Head of caudate nucleus (tissue), 42 donors: Measurements from ENCODE around the gene HSP90AA1.
"Not testable (repeated sequence)": the region's sequence is repeated elsewhere in the genome, so short reads cannot be mapped to it uniquely, and the experiment has no call there.

Source experiments
- DNase-seq, 42 donors: peaks; one replicate each; pipeline versions ENCODE4 v3.0.0 to v3.0.0-alpha.2; 2020 to 2021; ENCODE audit warnings: mixed read lengths in 7 of 42
- intact Hi-C: fragments of 100-400 bp; cut with DNase I; formaldehyde crosslinking; loops from one replicate; pipeline ENCODE4 v1.15.0; 2022

The HSP90AA1 gene

DNA sequence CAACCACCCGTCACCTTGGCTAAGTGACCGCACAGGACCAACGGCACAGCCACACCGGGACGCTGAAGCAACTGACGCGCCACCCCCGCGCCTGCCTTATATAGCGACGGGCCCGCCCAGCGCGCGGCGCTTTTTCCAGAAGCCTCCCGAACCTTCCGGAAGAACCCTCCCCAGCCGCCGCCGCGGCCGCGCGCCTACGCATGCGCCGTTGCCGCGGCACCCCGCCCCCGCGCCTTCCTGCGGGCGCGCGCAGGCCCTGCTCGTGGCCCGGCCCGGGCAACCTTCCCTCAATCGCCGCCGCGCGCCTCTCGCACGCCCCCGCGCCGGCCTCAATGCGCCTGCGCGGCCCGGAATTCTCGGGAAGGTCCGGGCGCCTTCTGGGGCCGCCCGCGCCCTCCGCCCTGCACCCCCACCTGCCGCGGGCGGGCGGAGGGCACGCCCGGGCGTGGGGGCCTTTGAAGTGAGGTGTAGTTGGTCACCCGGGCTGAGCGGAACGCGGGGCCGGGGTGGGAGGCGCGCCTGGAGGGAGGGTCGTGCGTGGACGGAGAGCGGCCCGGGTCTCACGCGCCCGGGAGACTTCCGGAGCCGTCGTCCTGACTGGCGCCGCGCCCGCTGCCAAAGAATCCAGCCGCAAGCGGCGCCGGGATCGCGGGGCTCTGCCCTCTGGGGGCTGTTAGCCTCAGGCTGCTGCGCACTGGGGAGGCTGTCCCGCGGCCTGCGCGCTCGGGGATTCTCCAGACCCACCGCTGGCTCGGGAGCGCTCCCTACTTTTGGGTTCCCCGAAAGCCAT lies at the start of gene HSP90AA1:
Gene HSP90AA1 (minus strand): TSS at position 73 of the 790 bp plus-strand sequence. CDS start 666 bp downstream, outside the sequence.
- intact Hi-C loops = loop anchor here (5.0 kb wide), 1 partner anchor 220 kb away; the partner anchor contains the start of gene MOK
- DNase-seq = peak; percentile 81 to 97 (median 93)

DNA sequence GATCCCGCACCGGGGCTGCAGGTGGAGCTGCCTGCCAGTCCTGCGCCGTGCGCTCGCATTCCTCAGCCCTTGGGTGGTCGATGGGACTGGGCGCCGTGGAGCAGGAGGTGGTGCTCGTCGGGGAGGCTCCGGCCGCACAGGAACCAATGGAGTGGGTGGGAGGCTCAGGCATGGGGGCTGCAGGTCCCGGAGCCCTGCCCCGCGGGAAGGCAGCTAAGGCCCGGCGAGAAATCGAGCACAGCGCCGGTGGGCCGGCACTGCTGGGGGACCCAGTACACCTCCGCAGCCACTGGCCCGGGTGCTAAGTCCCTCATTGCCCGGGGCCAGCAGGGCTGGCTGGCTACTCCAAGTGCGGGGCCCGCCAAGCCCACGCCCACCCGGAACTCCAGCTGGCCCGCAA lies 48.6 kb upstream of the HSP90AA1 start:
- not testable (repeated sequence) for DNase-seq
- intact Hi-C loops = loop anchor here (5.0 kb wide), 1 partner anchor 172 kb away; the partner anchor contains the start of gene MOK

GRCh38 chr14:102134719-102135118 lies 47.9 kb upstream of the HSP90AA1 start:
- intact Hi-C loops = loop anchor here (5.0 kb wide), 1 partner anchor 173 kb away; the partner anchor contains the start of gene MOK
- peak in 4 of 42 donors; percentile 4 to 24 (median 22) for DNase-seq

- intact Hi-C loops, DNase-seq: not testable (repeated sequence)
These were observed 47.2 kb upstream of the HSP90AA1 start for GRCh38 chr14:102134021-102134420.

GRCh38 chr14:102131741-102132140 lies 44.9 kb upstream of the HSP90AA1 start:
- intact Hi-C loops = no loop called here
- DNase-seq = no peak

DNA sequence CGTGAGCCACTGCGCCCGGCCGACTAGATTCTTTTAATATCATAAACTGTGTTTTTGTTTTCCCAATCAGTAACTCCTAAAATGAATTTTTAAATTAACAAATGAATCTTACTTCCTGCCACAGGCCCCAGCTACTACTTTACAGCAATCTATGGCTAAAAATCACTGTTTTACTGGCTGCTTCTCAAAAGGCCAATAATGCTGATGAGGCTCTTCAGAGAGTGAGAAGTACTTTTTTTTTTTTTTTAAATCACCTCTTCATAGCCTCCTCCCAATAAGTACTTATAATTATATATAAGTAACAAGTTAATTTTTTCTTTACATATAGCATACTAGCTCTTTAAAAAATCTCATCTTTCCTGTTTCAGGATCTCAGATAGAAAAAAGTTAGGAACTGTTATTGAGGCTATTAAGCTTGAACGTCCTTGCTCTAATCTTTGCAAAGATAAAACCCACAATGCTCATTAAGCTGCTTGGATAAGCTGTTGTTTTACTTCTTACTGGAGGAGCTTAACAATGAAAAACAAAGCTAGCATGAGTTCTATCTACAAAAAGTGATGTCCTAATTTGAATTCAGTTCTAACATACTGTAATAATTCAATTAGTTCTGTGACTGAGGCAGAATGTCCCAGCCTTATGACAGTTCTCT lies 40.1 kb upstream of the HSP90AA1 start:
- no peak for DNase-seq
- intact Hi-C loops = no loop called here

GRCh38 chr14:102125546-102125945 lies 38.7 kb upstream of the HSP90AA1 start:
- DNase-seq = peak in 1 of 42 donors; percentile 7
- intact Hi-C loops = no loop called here

DNA sequence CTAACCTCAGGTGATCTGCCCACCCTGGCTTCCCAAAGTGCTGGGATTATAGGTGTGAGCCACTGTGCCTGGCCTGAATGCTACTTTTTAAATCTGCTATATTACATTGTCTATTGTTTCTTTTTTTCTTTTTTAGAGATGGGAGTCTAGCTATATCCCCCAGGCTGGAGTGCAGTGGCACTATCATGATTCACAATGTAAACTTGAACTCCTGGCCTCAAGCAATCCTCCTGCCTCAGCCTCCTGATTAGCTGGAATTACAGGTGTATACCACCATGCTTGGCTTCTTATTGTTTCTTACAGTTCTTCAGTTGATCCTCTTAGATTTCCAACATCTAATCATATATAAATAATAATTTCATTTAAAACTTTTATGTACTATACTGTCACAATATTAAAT lies 37.6 kb upstream of the HSP90AA1 start:
- no peak for DNase-seq
- intact Hi-C loops = no loop called here

- no peak for DNase-seq
- intact Hi-C loops = no loop called here
These were observed 34.7 kb upstream of the HSP90AA1 start for GRCh38 chr14:102121567-102121966.

DNA sequence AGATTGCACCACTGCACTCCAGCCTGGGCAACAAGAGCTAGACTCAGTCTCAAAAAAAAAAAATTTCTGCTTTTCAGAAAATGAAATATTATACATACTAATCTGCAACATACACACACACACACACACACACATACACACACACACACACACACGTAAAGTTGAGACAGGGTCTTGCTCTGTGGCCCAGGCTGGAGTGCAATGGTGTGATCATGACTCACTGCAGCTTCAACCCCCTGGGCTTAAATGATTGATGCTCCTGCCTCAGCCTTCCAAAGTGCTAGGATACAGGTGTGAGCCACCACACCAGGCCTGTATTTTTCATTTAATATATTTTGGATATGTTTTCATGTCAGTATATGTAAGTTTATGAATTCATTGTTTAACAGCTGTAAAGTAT lies 34.0 kb upstream of the HSP90AA1 start:
- intact Hi-C loops = no loop called here

DNA sequence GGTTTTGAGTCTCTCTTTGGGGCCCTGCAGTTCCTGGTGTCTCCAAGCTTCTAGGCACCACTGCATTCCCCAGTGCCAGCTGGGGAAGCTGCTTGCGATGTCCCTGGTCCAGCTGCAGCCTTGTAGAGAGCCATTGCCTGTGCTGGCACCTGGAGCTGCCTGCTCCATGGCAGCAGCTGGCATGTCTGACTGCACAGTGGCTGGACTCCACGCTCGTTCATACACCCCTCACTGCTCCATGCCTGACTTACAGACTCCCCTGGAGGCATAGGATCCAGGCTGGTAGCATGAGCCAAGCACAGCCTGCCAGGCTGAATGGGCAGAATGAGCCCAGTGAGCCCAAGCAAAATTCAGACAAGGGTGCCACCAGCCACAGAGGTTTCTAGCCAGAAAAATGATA lies 31.0 kb upstream of the HSP90AA1 start:
- intact Hi-C loops = no loop called here
- DNase-seq = peak in 1 of 42 donors; percentile 41

More for the DNA sequence above, 34.0 kb upstream of the HSP90AA1 start:
- peak in 1 of 42 donors; percentile 10 for DNase-seq

DNA sequence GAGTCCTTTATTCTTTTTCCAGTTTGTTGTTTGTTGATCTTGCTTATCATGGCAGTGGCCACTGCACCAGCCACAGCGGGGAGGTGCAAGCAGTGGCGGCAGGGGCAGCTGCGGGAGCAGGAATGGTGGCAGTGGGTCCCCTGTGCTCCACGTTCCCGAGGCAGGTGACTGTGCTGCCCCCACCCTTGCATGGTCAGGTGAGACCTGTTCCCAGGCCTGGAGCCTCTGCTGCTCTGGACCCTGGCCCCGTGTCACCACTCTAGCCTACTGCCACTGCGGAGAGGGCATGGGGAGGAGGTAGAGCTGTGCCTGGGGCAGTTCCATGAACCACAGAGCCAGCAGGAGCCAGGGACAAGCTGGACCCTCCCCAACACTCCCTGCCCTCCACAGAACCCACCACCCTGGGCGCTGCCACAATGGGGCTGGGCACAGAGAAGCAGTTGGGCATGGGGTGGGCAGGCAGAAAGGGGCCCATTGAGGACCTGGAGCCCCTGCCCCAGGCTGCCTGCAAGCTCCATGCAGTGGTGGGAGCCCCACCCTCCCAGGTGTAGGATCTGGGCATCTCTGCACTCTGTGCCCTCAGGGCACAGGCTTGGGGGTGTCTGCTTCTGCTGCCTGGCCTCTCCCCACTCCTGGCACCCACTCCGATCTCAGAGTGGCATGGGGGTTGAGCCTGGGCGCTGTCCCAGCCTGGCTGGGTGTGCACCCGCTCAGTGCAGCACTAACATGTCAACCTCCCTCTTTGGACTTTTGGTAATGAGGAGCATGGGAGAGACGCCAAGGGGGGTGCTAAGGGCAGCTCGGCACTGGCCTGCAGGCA lies 29.7 kb upstream of the HSP90AA1 start:
- peak in 2 of 42 donors; percentile 4 to 13 for DNase-seq
- intact Hi-C loops = no loop called here

GRCh38 chr14:102111101-102111500 lies 24.3 kb upstream of the HSP90AA1 start:
- intact Hi-C loops = no loop called here
- no peak for DNase-seq

GRCh38 chr14:102109332-102109731 lies 22.5 kb upstream of the HSP90AA1 start:
- DNase-seq, intact Hi-C loops: not testable (repeated sequence)

GRCh38 chr14:102105369-102105768 lies 18.5 kb upstream of the HSP90AA1 start:
- DNase-seq = no peak
- intact Hi-C loops = no loop called here

GRCh38 chr14:102103062-102103695 lies 16.3 kb upstream of the HSP90AA1 start:
- DNase-seq = no peak
- intact Hi-C loops = no loop called here

DNA sequence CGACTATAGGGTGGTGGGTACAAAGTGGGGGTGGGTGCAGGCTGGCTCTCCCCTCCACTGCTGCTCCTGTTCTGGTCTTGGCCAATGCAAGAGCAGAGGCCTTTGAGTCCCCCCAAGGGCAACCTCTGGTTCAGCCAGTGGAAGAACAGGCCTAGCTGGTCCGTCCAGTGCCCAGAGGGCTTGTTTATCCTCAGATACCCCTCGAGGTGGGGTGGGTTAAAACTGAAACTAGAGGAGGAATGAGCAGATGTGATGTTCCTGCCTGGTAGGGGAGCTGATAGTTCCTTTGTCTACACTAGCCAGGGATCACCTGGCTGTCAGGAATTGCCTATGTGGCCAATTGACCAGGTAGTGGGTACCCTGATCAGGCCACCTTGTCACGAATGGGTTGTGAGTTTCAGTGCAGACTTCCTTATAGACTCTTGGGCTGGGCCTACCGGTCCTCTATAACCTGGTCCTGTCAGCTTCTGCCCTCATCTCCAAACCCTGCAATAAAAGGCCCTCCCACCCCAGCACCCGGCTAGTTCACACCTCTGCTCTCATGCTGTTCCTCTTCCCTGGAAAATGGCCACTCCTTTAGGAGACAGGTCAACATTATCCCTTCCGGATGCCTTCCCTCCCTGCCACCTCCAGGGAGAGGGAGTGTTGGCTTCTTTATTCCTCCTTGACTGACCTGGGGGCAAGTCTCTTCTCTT lies 10.7 kb upstream of the HSP90AA1 start:
- intact Hi-C loops = loop anchor here (10.0 kb wide), 1 partner anchor 117 kb away; no protein-coding TSS in a partner anchor
- DNase-seq = peak in 1 of 42 donors; percentile 5

DNA sequence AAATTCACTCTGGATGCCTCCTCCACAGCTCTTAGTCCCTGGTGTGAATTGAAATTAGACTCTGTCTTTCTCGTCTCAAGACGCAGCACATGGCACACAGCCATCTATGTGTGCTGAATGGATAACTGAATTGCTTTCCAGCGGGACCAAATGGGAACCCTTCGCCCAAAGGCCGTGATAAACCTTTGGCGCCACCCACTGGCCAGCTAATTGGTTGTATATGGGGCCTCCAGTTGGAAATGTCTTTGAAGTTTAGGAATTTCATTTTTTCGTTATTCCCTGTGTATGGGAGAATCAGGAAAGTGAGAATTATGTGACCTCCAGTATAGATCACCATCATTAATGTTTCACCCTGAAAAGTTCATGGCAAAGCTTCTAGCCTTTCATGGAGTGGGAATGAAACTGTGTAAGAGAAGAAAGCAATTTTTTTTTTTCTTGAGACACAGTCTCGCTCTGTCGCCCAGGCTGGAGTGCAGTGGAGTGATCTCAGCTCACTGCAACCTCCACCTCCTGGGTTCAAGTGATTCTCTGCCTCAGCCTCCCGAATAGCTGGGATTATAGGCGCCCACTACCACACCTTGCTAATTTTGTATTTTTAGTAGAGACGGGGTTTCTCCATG lies 9.8 kb upstream of the HSP90AA1 start:
- intact Hi-C loops = loop anchor here (10.0 kb wide), 1 partner anchor 118 kb away; no protein-coding TSS in a partner anchor
- peak; percentile 83 to 97 (median 91) for DNase-seq
